Small intestine (tissue), 7 donors: ENCODE measurements around the gene ATP5IF1. TPM values are rescaled to one million over a fixed set of nuclear protein-coding genes. Genes with fewer than 3 reads are reported as not detected.
A peak's percentile ranks its signal among the peaks of the same experiment; 100 is the strongest.

Experiments used
- DNase-seq, 2 donors: peaks; one replicate each; pipeline versions ENCODE4 v3.0.0 to v3.0.0-alpha.2; 2013
- FAIRE-seq: peaks from 2 replicates; lab custom pipeline; 2012; peaks lifted over from hg19 to GRCh38; lab: Jason Lieb, UNC
- H3K27ac ChIP-seq, 3 donors: one replicate each; pipeline ENCODE4 v1.5.1; 2013; ENCODE audit warnings: low read length in 2 of 3, mild to moderate bottlenecking in 2 of 3, control low read depth in 1 of 3, inconsistent platforms in 1 of 3, low read depth in 1 of 3, moderate library complexity in 1 of 3
- H3K27me3 ChIP-seq, 3 donors: one replicate each; pipeline ENCODE4 v1.6.1; 2013; ENCODE audit warnings: low read length in 3 of 3, inconsistent platforms in 1 of 3; ENCODE audit not compliant: control insufficient read depth in 3 of 3, insufficient read depth in 3 of 3
- H3K36me3 ChIP-seq, 3 donors: one replicate each; pipeline ENCODE4 v1.6.1; 2013; ENCODE audit warnings: low read length in 3 of 3, inconsistent platforms in 1 of 3, low read depth in 1 of 3, mild to moderate bottlenecking in 1 of 3, moderate library complexity in 1 of 3; ENCODE audit not compliant: control insufficient read depth in 3 of 3, insufficient read depth in 2 of 3
- H3K4me1 ChIP-seq, 3 donors: one replicate each; pipeline ENCODE4 v1.6.1; 2013; ENCODE audit warnings: low read length in 2 of 3, inconsistent platforms in 1 of 3, low read depth in 1 of 3, mild to moderate bottlenecking in 1 of 3, moderate library complexity in 1 of 3; ENCODE audit not compliant: control insufficient read depth in 3 of 3, insufficient read depth in 2 of 3
- H3K4me3 ChIP-seq, 3 donors: one replicate each; pipeline ENCODE4 v1.5.1; 2013; ENCODE audit warnings: low read length in 3 of 3, control low read depth in 1 of 3, inconsistent platforms in 1 of 3, low read depth in 1 of 3, mild to moderate bottlenecking in 1 of 3, moderate library complexity in 1 of 3
- H3K9me3 ChIP-seq, 2 donors: one replicate each; pipeline ENCODE4 v1.6.1; 2013; ENCODE audit warnings: low read depth in 1 of 2, low read length in 1 of 2; ENCODE audit not compliant: control insufficient read depth in 2 of 2, insufficient read depth in 1 of 2
- WGBS, 3 donors: extraction: QIAGEN DNeasy Blood & Tissue Kit; methylation state at CpG; one replicate each; pipeline ENCODE4 v1.1.7; 2013; 5-methylcytosine and 5-hydroxymethylcytosine counted together
- polyA plus RNA-seq, 4 donors: library from polyadenylated mRNA; stranded (reverse) in 3 of 4; unstranded in 1 of 4; fragments of 200-250 nt in 3 of 4; fragments of 120-200 nt in 1 of 4; gene quantifications; one replicate each; pipeline versions ENCODE4 v1.2.1 to v1.2.3, GENCODE V29; 2013
- donor health status: healthy with polysubstance abuse.
- donor health status: control.
- donor health status: control.
- donor health status: Bipolar disorder and iron deficiency.
- donor health status: healthy.

The ATP5IF1 gene
- polyA plus RNA-seq, 4 donors, result 389 to 1,616 (median 793) TPM

DNA sequence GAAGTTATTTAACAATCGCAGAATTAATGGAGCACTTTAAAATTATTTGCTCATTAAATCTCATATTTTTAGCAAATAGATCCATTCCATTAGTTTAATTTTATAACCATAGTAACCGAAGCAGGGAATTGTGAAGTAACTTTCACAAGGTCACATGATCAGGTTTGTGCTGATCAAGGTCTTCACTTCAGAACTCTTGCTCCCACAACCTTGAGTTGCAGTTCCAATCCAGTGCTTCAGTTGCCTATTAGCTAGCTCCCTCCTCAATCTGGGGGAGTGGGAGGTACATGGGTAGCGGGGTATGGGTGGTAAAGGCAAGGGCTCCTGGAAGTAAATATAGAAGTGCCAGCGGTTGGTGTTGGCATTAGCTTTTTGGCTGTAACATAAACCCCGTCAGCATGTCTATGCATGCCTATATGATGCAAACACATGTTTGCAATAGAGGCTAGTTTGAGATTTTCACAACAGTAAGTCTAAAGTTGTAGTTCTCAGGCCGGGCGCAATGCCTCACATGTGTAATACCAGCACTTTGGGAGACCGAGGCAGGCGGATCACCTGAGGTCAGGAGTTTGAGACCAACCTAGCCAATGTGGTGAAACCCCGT, 5.8 kb downstream of the ATP5IF1 start:
- Histone ChIP-seq H3K27me3 (no peaks in the 10 kb centered on the region), H3K9me3 (no peaks in the 10 kb centered on the region), H3K4me3 (no peak overlapping the region), H3K27ac (peak overlapping the region in 1 of 3 donors; percentile 45), H3K4me1 (peaks cover 8 to 42% (median 9%) of the 10 kb centered on the region in 3 donors), H3K36me3 (peaks cover 0 to 31% (median 0%) of the 10 kb centered on the region in 3 donors)
- FAIRE-seq (no peak), DNase-seq (peak in 1 of 2 donors; percentile 35)
- 94 to 95% (median 94%) methylated on average over 10 of the region's 10 CpGs for WGBS, 3 donors

DNA sequence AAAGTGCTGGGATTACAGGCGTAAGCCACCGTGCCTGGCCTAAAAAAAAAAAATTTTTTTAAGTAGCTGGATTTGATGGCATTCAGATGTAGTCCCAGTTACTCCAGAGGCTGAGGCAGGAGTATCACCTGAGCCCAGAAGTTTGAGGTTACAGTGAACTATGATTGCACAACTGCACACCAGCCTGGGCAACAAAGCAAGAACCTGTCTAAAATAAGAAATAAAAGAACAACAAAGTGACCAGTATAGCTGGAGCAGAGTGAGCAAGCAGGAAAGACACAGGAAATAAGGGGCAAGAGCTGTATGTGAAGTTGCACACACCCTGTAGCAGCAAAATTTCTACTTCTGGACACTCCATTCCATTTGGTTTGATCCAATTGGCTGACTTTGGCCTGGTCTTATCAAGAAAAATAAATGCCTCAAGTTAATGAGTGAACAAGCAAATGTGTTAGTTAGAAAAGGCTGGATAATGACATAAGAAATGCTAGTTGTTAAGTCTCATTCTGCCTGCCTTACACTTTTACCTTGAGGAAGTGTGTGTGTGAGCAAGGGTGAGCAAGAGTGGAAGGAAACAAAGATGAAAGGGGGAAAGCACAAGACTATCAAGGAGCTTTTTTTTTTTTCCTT, 7.9 kb downstream of the ATP5IF1 start:
- no peaks in the 10 kb centered on the region for H3K9me3 ChIP-seq
- H3K27me3 ChIP-seq, result no peaks in the 10 kb centered on the region
- peaks cover 0 to 26% (median 0%) of the 10 kb centered on the region in 3 donors for H3K36me3 ChIP-seq
- peak overlapping the region in 1 of 3 donors; percentile 5 for H3K4me3 ChIP-seq
- FAIRE-seq (no peak), DNase-seq (peak; percentile 87 to 93)
- 16 to 46% (median 20%) methylated on average over 2 of the region's 2 CpGs for WGBS, 3 donors
- peaks cover 0 to 48% (median 5%) of the 10 kb centered on the region in 3 donors for H3K4me1 ChIP-seq
- H3K27ac ChIP-seq, result peak overlapping the region; percentile 63 to 87 (median 79)

DNA sequence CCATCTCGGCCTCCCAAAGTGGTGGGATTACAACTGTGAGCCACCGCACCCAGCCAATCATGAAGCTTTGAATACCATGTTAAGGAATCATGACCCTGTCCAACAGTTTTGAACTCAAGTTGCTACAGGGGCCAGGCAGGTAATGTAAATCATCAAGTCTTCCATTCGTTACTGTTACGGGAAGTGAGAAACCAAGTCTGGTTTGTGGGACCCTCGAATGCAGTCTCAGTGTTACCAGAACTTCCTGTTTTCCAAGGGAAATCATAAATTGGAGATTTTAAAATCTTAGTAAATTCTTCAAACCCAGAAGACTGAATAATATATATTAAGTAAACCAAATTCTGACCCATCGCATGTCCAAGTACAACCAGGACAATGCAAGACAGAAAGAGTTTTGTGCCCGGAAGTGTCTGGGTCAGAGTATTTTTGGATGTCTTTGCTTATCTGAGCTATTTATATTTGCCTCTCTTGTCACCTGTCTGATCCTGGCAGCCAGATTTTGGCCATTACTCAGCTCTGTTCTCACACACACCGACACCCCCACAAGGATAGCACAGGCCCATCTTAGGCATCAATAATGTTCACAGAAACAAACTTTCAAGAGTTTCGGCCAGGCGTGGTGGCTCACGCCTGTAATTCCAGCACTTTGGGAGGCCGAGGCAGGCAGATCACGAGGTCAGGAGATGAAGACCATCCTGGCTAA, 8.8 kb downstream of the ATP5IF1 start:
- DNase-seq (peak in 1 of 2 donors; percentile 30), FAIRE-seq (no peak)
- peak overlapping the region; percentile 63 to 87 (median 79) for H3K27ac ChIP-seq
- H3K4me3 ChIP-seq, result peak overlapping the region in 1 of 3 donors; percentile 5
- H3K36me3 ChIP-seq, result peaks cover 0 to 24% (median 0%) of the 10 kb centered on the region in 3 donors
- 66 to 72% (median 66%) methylated on average over 13 of the region's 13 CpGs for WGBS, 3 donors
- H3K27me3 ChIP-seq, result no peaks in the 10 kb centered on the region
- H3K4me1 ChIP-seq, result peaks cover 0 to 56% (median 5%) of the 10 kb centered on the region in 3 donors
- no peaks in the 10 kb centered on the region for H3K9me3 ChIP-seq

DNA sequence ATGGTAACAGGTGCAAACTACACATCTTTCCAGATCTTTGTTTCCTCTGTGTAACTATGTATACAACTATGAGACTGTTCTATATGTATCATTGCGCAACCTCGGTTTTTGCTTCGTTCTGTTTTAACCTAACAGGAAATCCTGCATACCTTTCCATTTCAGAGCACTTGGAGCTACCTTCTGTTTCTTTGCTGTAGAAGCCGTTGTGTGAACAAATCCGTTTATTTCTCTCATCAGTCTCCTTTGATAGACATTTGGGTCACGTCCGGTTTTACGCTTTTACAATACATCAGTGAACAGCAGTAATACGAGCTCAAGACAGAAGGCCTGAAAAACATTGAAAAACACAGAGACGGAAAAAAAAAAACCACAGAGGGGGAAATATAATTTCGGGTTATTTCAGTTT, 10.5 kb downstream of the ATP5IF1 start:
- no peaks in the 10 kb centered on the region for H3K9me3 ChIP-seq
- H3K36me3 ChIP-seq, result peaks cover 0 to 13% (median 0%) of the 10 kb centered on the region in 3 donors
- H3K4me3 ChIP-seq, result peak overlapping the region in 2 of 3 donors; percentile 33 to 65
- peak; percentile 76 to 78 for DNase-seq
- 27 to 38% (median 30%) methylated on average over 11 of the region's 11 CpGs for WGBS, 3 donors
- no peaks in the 10 kb centered on the region for H3K27me3 ChIP-seq
- peak overlapping the region in 2 of 3 donors; percentile 69 to 87 for H3K27ac ChIP-seq
- FAIRE-seq, result no peak
- peaks cover 0 to 64% (median 5%) of the 10 kb centered on the region in 3 donors for H3K4me1 ChIP-seq

DNA sequence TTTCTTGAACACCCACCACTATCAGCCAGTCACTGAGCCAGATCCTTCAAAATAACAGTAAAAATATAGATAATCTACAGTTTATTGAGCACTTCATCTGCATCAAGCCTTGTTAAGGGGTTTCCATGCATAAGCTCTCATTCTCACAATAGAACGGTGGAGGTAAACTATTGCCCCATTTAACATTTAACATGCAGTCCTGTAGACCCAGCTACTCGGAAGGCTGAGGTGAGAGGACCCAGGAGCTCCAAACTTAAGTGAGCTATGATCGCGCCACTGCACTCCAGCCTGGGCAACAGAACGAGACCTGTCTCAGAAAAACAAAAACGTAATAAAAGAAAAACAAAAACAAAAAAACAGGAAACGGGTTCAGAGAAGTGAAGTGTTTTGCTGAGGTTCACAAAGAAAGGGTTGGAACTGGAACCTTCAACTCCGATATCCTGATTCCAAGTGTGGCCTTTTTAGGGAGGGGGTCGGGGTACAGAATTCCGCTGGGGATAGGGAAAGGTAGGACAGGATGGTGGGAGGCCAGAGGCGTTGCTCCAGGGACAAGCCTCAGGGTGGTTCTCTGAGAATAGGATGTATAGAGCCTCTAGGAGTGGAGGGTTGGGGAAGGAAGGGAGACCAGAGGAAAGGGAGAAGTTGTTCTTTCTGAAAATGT, 11.8 kb downstream of the ATP5IF1 start:
- no peak for FAIRE-seq
- DNase-seq, result no peak
- Histone ChIP-seq H3K4me1 (peaks cover 0 to 55% (median 5%) of the 10 kb centered on the region in 3 donors), H3K9me3 (no peaks in the 10 kb centered on the region), H3K27ac (peak overlapping the region; percentile 54 to 81 (median 72)), H3K4me3 (no peak overlapping the region), H3K27me3 (no peaks in the 10 kb centered on the region), H3K36me3 (peaks cover 0 to 5% (median 0%) of the 10 kb centered on the region in 3 donors)
- 54 to 59% (median 56%) methylated on average over 11 of the region's 11 CpGs for WGBS, 3 donors

DNA sequence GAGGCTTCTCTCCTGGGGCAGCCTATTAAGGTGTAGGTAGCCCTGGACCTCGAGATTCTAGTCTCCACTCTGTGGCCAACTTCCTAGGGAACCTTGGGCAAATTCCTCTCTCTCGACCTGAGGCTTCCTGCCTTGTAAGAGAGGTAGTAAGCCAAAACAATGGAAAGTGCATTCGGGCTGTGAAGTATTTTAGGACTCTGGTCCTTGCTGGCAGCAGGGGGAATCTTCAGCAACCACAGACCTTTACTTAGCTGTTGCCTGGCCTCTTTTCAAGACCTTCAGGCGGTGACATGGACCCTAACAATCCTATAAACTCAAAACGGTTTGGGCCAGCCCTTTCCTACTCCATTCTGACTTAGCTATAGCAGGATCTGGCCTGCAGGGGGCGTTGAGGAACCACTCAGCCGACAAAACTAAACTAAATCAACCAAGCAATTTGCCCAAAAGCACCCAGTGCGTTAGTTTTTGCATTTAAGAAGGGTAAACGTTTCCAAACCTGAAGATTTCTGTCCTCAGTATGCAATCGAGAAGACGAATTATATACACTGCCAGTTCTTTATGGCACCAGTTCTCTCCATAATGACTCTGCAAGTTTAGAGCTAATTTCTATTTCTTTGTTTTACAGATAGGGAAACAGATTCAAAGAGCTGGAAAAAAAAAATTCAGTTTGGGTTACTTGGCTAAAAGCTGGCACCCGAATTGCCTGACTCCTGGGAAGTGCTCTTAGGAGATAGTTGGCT, 12.5 kb downstream of the ATP5IF1 start:
- peak; percentile 83 to 86 for DNase-seq
- FAIRE-seq, result no peak
- no peaks in the 10 kb centered on the region for H3K36me3 ChIP-seq
- peaks cover 0 to 48% (median 3%) of the 10 kb centered on the region in 3 donors for H3K4me1 ChIP-seq
- H3K27ac ChIP-seq, result peak overlapping the region; percentile 72 to 81 (median 73)
- no peaks in the 10 kb centered on the region for H3K9me3 ChIP-seq
- no peaks in the 10 kb centered on the region for H3K27me3 ChIP-seq
- WGBS, 3 donors, result 3 to 5% (median 4%) methylated on average over 12 of the region's 12 CpGs
- H3K4me3 ChIP-seq, result peak overlapping the region in 1 of 3 donors; percentile 12

DNA sequence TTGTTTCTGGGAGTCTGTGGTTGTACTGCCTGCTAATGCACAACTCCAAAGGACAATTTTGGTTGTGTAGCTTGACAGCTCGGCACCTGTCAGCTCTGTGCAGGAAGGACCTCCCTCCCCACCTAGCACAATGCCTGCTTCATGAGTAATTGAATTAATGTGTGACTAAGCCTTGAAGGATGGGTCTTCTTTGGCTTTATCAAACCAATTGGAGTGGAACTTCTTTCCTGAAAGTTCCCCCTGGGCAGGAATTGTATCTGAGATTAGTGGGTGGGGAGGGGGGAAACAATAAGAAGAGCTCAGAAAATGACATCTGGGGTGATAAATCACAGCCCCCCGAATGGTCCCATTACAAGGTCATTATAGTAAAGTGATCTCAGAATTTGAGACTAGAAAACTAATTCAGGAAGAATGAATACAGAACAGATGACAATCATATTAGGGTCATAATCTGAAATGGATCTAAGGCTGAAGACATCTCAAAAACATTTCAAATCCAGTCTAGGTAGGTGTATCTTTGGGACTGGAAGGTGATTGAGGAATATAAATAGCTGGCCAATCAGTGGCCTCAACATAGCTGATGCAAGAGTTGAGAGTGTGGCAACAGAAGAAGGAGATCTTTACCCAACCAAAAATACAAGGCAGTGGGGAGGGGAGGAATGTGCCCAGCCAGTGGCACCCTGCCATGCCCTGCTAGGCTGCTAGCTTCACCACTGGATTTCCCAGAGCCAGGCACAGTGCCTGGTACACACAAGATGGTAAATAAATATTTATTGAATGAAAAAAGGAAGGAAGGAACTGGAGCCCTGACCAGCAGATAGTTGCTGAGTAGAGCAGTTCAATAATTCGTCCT, 13.3 kb downstream of the ATP5IF1 start:
- no peaks in the 10 kb centered on the region for H3K36me3 ChIP-seq
- DNase-seq (peak; percentile 30 to 50), FAIRE-seq (no peak)
- H3K27ac ChIP-seq, result peak overlapping the region in 2 of 3 donors; percentile 80 to 81
- peak overlapping the region in 1 of 3 donors; percentile 12 for H3K4me3 ChIP-seq
- no peaks in the 10 kb centered on the region for H3K27me3 ChIP-seq
- 14 to 28% (median 21%) methylated on average over 3 of the region's 3 CpGs for WGBS, 3 donors
- H3K9me3 ChIP-seq, result no peaks in the 10 kb centered on the region
- peaks cover 0 to 42% (median 3%) of the 10 kb centered on the region in 3 donors for H3K4me1 ChIP-seq
